BJ (cell line): ENCODE results near the gene CLRN3. TPM values are rescaled to one million over a fixed set of nuclear protein-coding genes. Genes with fewer than 3 reads are reported as not detected.

Source experiments
- CTCF ChIA-PET: fragments of 350-600 bp; formaldehyde crosslinking; extraction: SDS; loops from one replicate; lab custom pipeline; 2021; ENCODE audit warnings: antibody characterized with exemption, inconsistent platforms; lab: Yijun Ruan, JAX
- POLR2A ChIA-PET: fragments of 300-600 bp; sonication (Branson Sonifier 250); formaldehyde crosslinking; extraction: SDS; loops from one replicate; lab custom pipeline; 2021; ENCODE audit warnings: antibody characterized with exemption; lab: Charles Lee
- DNase-seq: peaks from one replicate; pipeline ENCODE4 v3.0.0-alpha.2; 2011; ENCODE audit warnings: low read depth
- H3K27me3 ChIP-seq: 2 replicates; pipeline ENCODE4 v1.6.0; 2011; ENCODE audit warnings: low read length; ENCODE audit not compliant: control insufficient read depth, insufficient read depth
- H3K36me3 ChIP-seq: 2 replicates; pipeline ENCODE4 v1.5.1; 2011; ENCODE audit warnings: low read length; ENCODE audit not compliant: control insufficient read depth, insufficient read depth
- H3K4me3 ChIP-seq: 2 replicates; pipeline ENCODE4 v1.5.1; 2011; ENCODE audit warnings: low read depth, mild to moderate bottlenecking, control low read depth, low read length
- polyA plus RNA-seq: library from polyadenylated mRNA; depleted of rRNA; stranded (reverse); fragments of >200 nt; gene quantifications from 2 replicates; pipeline ENCODE4 v1.2.3, GENCODE V29; 2011
- TF ChIP-seq, protein P1 (sequence below): IDR thresholded peaks from 2 replicates; pipeline ENCODE4 v1.5.1; 2011; ENCODE audit warnings: low read depth, mild to moderate bottlenecking, control low read depth, inconsistent platforms, low read length, moderate library complexity; ENCODE audit not compliant: insufficient read depth

The CLRN3 gene
- polyA plus RNA-seq, 1 experiment, result not detected

GRCh38 chr10:127873901-127874470 lies 18.8 kb downstream of the CLRN3 start:
- no peaks in the 10 kb centered on the region for H3K36me3 ChIP-seq
- no peak overlapping the region for H3K4me3 ChIP-seq
- DNase-seq, result no peak
- TF ChIP-seq, protein P1, sequence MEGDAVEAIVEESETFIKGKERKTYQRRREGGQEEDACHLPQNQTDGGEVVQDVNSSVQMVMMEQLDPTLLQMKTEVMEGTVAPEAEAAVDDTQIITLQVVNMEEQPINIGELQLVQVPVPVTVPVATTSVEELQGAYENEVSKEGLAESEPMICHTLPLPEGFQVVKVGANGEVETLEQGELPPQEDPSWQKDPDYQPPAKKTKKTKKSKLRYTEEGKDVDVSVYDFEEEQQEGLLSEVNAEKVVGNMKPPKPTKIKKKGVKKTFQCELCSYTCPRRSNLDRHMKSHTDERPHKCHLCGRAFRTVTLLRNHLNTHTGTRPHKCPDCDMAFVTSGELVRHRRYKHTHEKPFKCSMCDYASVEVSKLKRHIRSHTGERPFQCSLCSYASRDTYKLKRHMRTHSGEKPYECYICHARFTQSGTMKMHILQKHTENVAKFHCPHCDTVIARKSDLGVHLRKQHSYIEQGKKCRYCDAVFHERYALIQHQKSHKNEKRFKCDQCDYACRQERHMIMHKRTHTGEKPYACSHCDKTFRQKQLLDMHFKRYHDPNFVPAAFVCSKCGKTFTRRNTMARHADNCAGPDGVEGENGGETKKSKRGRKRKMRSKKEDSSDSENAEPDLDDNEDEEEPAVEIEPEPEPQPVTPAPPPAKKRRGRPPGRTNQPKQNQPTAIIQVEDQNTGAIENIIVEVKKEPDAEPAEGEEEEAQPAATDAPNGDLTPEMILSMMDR, result no peak
- H3K27me3 ChIP-seq, result no peaks in the 10 kb centered on the region; the same call in 1 of the 2 replicates
- POLR2A ChIA-PET, result no interaction called here
- CTCF ChIA-PET, result no interaction called here

GRCh38 chr10:127872871-127873600 lies 19.7 kb downstream of the CLRN3 start:
- CTCF ChIA-PET, result interaction anchor here (1.5 kb wide), 1 partner anchor 19 kb away, joined by 3 read pairs; no protein-coding TSS in a partner anchor

GRCh38 chr10:127872011-127872761 lies 20.6 kb downstream of the CLRN3 start:
- Histone ChIP-seq H3K27me3 (no peaks in the 10 kb centered on the region; the same call in 1 of the 2 replicates), H3K36me3 (no peaks in the 10 kb centered on the region), H3K4me3 (no peak overlapping the region)
- TF ChIP-seq, protein P1, result no peak
- CTCF ChIA-PET, result interaction anchor here (1.5 kb wide), 1 partner anchor 18 kb away, joined by 3 read pairs; no protein-coding TSS in a partner anchor
- no peak for DNase-seq
- POLR2A ChIA-PET, result no interaction called here

More at GRCh38 chr10:127872871-127873600, 19.7 kb downstream of the CLRN3 start:
- Histone ChIP-seq H3K4me3 (no peak overlapping the region), H3K27me3 (no peaks in the 10 kb centered on the region; the same call in 1 of the 2 replicates), H3K36me3 (no peaks in the 10 kb centered on the region)
- TF ChIP-seq, protein P1, result no peak
- POLR2A ChIA-PET, result no interaction called here
- DNase-seq, result no peak

- Histone ChIP-seq H3K36me3 (no peaks in the 10 kb centered on the region), H3K27me3 (no peaks in the 10 kb centered on the region; the same call in 1 of the 2 replicates), H3K4me3 (no peak overlapping the region)
- no peak for DNase-seq
- ChIA-PET CTCF (interaction anchor here (1.5 kb wide), 1 partner anchor 18 kb away, joined by 3 read pairs; no protein-coding TSS in a partner anchor), POLR2A (no interaction called here)
- TF ChIP-seq, protein P1, result no peak
Measured at GRCh38 chr10:127871631-127872010, 21.1 kb downstream of the CLRN3 start.

DNA sequence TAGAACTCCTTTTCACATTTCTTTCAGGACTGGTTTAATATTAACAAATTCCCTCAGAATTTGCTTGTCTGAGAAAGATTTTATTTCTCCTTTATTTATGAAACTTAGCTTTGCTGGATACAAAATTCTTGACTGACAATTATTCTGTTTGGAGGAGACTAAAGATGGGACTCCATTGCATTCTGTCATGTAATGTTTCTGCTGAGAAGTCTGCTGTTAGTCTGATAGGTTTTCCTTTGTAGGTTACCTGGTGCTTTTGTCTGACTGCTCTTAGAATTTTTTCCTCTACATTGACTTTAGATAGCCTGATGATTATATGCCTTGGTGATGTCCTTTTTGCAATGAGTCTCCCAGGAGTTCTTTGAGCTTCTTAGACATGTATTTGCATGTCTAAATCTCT lies 23.4 kb downstream of the CLRN3 start:
- ChIA-PET POLR2A (no interaction called here), CTCF (interaction anchor here (2.5 kb wide), 1 partner anchor 15 kb away, joined by 10 read pairs; no protein-coding TSS in a partner anchor)
- TF ChIP-seq, protein P1, result no peak

More for the DNA sequence above, 23.4 kb downstream of the CLRN3 start:
- DNase-seq, result no peak
- no peak overlapping the region for H3K4me3 ChIP-seq
- H3K36me3 ChIP-seq, result no peaks in the 10 kb centered on the region
- no peaks in the 10 kb centered on the region for H3K27me3 ChIP-seq
